Common myeloid progenitor, CD34-positive (primary cell): ENCODE results near the gene UROC1.

Experiments
- CTCF ChIA-PET: fragments of 350-600 bp; sonication (Branson Sonifier 250); formaldehyde crosslinking; loops from one replicate; lab custom pipeline; 2021; ENCODE audit warnings: antibody characterized with exemption; lab: Charles Lee
- POLR2A ChIA-PET: fragments of 350-600 bp; sonication (Branson Sonifier 250); formaldehyde crosslinking; loops from one replicate; lab custom pipeline; 2021; ENCODE audit warnings: antibody characterized with exemption; lab: Charles Lee
- DNase-seq, 3 donors: peaks; one replicate each; pipeline versions ENCODE4 v3.0.0 to v3.0.0-alpha.2; 2013
- H3K27ac ChIP-seq, 2 experiments: 1 replicate in 1 of 2; 2 replicates in 1 of 2; pipeline ENCODE4 v1.7.0; 2013; ENCODE audit warnings: inconsistent platforms in 2 of 2, low read length in 2 of 2, mild to moderate bottlenecking in 2 of 2, low read depth in 1 of 2, moderate library complexity in 1 of 2; ENCODE audit not compliant: severe bottlenecking in 2 of 2, insufficient read depth in 1 of 2, poor library complexity in 1 of 2
- H3K27me3 ChIP-seq, 5 experiments: replicated peaks in 2 of 5; 1 replicate in 3 of 5; 2 replicates in 2 of 5; pipeline versions ENCODE4 v1.6.1 to v1.7.0; 2013; ENCODE audit warnings: low read length in 4 of 5, mild to moderate bottlenecking in 2 of 5, moderate library complexity in 2 of 5, inconsistent platforms in 1 of 5; ENCODE audit not compliant: insufficient read depth in 5 of 5, control insufficient read depth in 4 of 5
- H3K36me3 ChIP-seq, 4 experiments: 1 replicate in 2 of 4; 2 replicates in 2 of 4; pipeline versions ENCODE4 v1.6.1 to v1.7.0; 2013; ENCODE audit warnings: low read length in 3 of 4, control low read depth in 1 of 4, mild to moderate bottlenecking in 1 of 4; ENCODE audit not compliant: control insufficient read depth in 4 of 4, insufficient read depth in 4 of 4
- H3K4me1 ChIP-seq, 4 experiments: 1 replicate in 3 of 4; 2 replicates in 1 of 4; pipeline versions ENCODE4 v1.6.1 to v1.7.1; 2013; ENCODE audit warnings: low read length in 3 of 4, mild to moderate bottlenecking in 3 of 4, control low read depth in 1 of 4, inconsistent platforms in 1 of 4, moderate library complexity in 1 of 4; ENCODE audit not compliant: control insufficient read depth in 4 of 4, insufficient read depth in 4 of 4; ENCODE audit errors: control extremely low read depth in 1 of 4
- H3K4me3 ChIP-seq, 7 experiments: 1 replicate in 4 of 7; 2 replicates in 3 of 7; pipeline versions ENCODE4 v1.5.1 to v1.7.0; 2013; ENCODE audit warnings: mild to moderate bottlenecking in 7 of 7, low read length in 6 of 7, moderate library complexity in 6 of 7, inconsistent platforms in 2 of 7, low read depth in 2 of 7, control low read depth in 1 of 7; ENCODE audit not compliant: insufficient read depth in 4 of 7, control insufficient read depth in 1 of 7; ENCODE audit errors: extremely low read depth in 1 of 7
- H3K9me3 ChIP-seq, 5 experiments: 1 replicate in 4 of 5; 2 replicates in 1 of 5; pipeline versions ENCODE4 v1.6.1 to v1.7.1; 2013; ENCODE audit warnings: low read length in 4 of 5, mild to moderate bottlenecking in 2 of 5, inconsistent platforms in 1 of 5, low read depth in 1 of 5, moderate library complexity in 1 of 5; ENCODE audit not compliant: control insufficient read depth in 4 of 5, insufficient read depth in 2 of 5; ENCODE audit errors: control extremely low read depth in 1 of 5
- whole genome bisulfite sequencing: methylation state at CpG from one replicate; pipeline ENCODE4 v1.1.5; 2013; ENCODE audit not compliant: insufficient coverage; 5-methylcytosine and 5-hydroxymethylcytosine counted together

UROC1 gene

GRCh38 chr3:126439346-126439967, 78.1 kb downstream of the UROC1 start:
- H3K27ac ChIP-seq = no peak overlapping the region
- CTCF ChIA-PET = no interaction called here
- H3K27me3 ChIP-seq = no peaks in the 10 kb centered on the region
- peaks cover 10 to 69% (median 45%) of the 10 kb centered on the region in 4 experiments for H3K36me3 ChIP-seq
- POLR2A ChIA-PET = no interaction called here
- H3K4me1 ChIP-seq = no peaks in the 10 kb centered on the region
- no peak overlapping the region for H3K4me3 ChIP-seq
- DNase-seq = no peak
- WGBS = 97% methylated on average over 15 of the region's 15 CpGs
- H3K9me3 ChIP-seq = no peaks in the 10 kb centered on the region

GRCh38 chr3:126438746-126439145, 78.8 kb downstream of the UROC1 start:
- peaks cover 10 to 69% (median 47%) of the 10 kb centered on the region in 4 experiments for H3K36me3 ChIP-seq
- no peaks in the 10 kb centered on the region for H3K27me3 ChIP-seq
- no peak overlapping the region for H3K4me3 ChIP-seq
- no peaks in the 10 kb centered on the region for H3K4me1 ChIP-seq
- DNase-seq = no peak
- H3K27ac ChIP-seq = no peak overlapping the region
- ChIA-PET POLR2A (no interaction called here), CTCF (no interaction called here)
- WGBS = 100% methylated on average over 9 of the region's 10 CpGs
- H3K9me3 ChIP-seq = no peaks in the 10 kb centered on the region

- Histone ChIP-seq H3K36me3 (peaks cover 10 to 69% (median 47%) of the 10 kb centered on the region in 4 experiments), H3K9me3 (no peaks in the 10 kb centered on the region)
- WGBS = 100% methylated on average over 3 of the region's 8 CpGs
Measured at GRCh38 chr3:126438186-126438585, 79.4 kb downstream of the UROC1 start.

GRCh38 chr3:126436826-126437717, 80.5 kb downstream of the UROC1 start:
- H3K27ac ChIP-seq = no peak overlapping the region
- ChIA-PET CTCF (interaction anchor here (1.0 kb wide), 1 partner anchor 35 kb away, joined by 3 read pairs; no protein-coding TSS in a partner anchor), POLR2A (no interaction called here)
- peaks cover 10 to 69% (median 42%) of the 10 kb centered on the region in 4 experiments for H3K36me3 ChIP-seq
- WGBS = over 99% methylated on average over 15 of the region's 18 CpGs
- no peaks in the 10 kb centered on the region for H3K4me1 ChIP-seq
- DNase-seq = no peak
- H3K9me3 ChIP-seq = no peaks in the 10 kb centered on the region
- no peak overlapping the region for H3K4me3 ChIP-seq
- H3K27me3 ChIP-seq = no peaks in the 10 kb centered on the region

More at GRCh38 chr3:126438186-126438585, 79.4 kb downstream of the UROC1 start:
- no peak for DNase-seq
- ChIA-PET CTCF (no interaction called here), POLR2A (no interaction called here)
- Histone ChIP-seq H3K27me3 (no peaks in the 10 kb centered on the region), H3K4me3 (no peak overlapping the region), H3K27ac (no peak overlapping the region), H3K4me1 (no peaks in the 10 kb centered on the region)

- POLR2A ChIA-PET = no interaction called here
- peaks cover 0 to 8% (median 0%) of the 10 kb centered on the region in 5 experiments for H3K9me3 ChIP-seq
- no peaks in the 10 kb centered on the region for H3K4me1 ChIP-seq
- no peak overlapping the region for H3K4me3 ChIP-seq
- H3K36me3 ChIP-seq = peaks cover 8 to 63% (median 35%) of the 10 kb centered on the region in 4 experiments
- 98% methylated on average over 14 of the region's 14 CpGs for WGBS
- no peaks in the 10 kb centered on the region for H3K27me3 ChIP-seq
- no peak overlapping the region for H3K27ac ChIP-seq
- DNase-seq = no peak
- CTCF ChIA-PET = interaction anchor here (1.0 kb wide), 1 partner anchor 36 kb away, joined by 3 read pairs; no protein-coding TSS in a partner anchor
Measured at GRCh38 chr3:126435456-126436315, 81.9 kb downstream of the UROC1 start.

GRCh38 chr3:126434931-126435411, 82.6 kb downstream of the UROC1 start:
- Histone ChIP-seq H3K4me3 (no peak overlapping the region), H3K4me1 (no peaks in the 10 kb centered on the region), H3K9me3 (peaks cover 0 to 8% (median 0%) of the 10 kb centered on the region in 5 experiments), H3K27me3 (no peaks in the 10 kb centered on the region), H3K36me3 (peaks cover 6 to 61% (median 31%) of the 10 kb centered on the region in 4 experiments), H3K27ac (no peak overlapping the region)
- DNase-seq = no peak
- ChIA-PET POLR2A (no interaction called here), CTCF (no interaction called here)
- 98% methylated on average over 5 of the region's 8 CpGs for WGBS
